ENCODE data around the gene SELENOM. TPM values are rescaled to one million over a fixed set of nuclear protein-coding genes. Genes with fewer than 3 reads are reported as not detected.
"Not testable (repeated sequence)": the region's sequence is repeated elsewhere in the genome, so short reads cannot be mapped to it uniquely, and the experiment has no call there.

The SELENOM gene
- total RNA-seq, 1 donor from 2014 or later: 11.8 TPM

GRCh38 chr22:31107894-31108218 lies 488 bp upstream of the SELENOM start:
- DNase-seq (ENCODE audit: low spot score in 2 of 2): no peak
- FAIRE-seq: no peak

DNA sequence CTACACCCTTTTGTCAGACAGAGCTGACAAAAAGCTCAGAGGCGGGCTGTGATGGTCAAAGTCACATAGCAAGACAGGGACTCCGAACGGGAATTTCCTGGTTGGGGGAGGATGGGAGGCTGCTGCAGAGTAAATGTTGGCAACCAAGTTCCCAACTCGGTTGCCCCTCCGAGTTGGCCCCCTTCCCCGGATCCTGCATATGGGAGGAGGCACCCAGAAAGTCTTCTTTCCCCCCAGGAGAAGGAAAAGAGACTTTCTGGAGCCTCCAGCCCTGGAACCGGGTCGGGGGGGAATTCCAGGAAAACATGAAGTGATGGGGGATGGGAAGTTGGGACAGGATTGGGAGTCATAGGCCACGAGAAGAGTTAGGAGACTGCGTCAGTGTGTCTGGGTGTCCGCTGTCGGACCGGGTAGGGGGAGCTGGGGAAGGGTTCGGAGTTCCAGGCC lies 614 bp downstream of the SELENOM start:
- no peak for DNase-seq (ENCODE audit: low spot score in 2 of 2)

DNA sequence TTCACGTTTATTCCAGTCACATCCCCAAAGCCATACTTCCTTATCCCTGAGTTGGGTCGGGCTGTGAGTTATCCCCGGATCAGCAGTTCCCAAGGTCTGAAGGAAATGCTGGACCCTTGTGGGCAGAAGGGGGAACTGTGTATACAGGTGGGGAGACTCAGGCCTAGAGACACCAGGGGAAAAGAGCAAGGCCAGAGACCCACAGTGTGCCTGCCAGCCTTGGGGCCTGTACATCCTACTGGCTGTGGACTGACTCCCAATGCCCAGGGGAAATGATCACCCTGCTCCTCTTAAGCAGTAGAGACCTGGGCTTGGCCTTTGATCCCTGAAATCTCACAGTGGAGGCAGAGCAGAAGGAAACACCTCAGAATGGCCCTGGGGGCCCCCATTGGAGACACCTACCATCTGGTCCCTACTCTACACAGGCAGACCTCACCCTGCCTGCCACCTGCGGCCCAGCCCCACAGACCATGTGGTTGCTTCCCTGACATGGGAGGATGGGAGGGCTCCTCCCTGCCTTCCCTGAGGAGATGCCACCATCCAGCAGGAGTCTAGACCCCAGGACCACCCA lies 1.3 kb downstream of the SELENOM start:
- no peak for DNase-seq (ENCODE audit: low spot score in 2 of 2)
- no peak for FAIRE-seq

More for the DNA sequence above, 614 bp downstream of the SELENOM start:
- FAIRE-seq: no peak

DNA sequence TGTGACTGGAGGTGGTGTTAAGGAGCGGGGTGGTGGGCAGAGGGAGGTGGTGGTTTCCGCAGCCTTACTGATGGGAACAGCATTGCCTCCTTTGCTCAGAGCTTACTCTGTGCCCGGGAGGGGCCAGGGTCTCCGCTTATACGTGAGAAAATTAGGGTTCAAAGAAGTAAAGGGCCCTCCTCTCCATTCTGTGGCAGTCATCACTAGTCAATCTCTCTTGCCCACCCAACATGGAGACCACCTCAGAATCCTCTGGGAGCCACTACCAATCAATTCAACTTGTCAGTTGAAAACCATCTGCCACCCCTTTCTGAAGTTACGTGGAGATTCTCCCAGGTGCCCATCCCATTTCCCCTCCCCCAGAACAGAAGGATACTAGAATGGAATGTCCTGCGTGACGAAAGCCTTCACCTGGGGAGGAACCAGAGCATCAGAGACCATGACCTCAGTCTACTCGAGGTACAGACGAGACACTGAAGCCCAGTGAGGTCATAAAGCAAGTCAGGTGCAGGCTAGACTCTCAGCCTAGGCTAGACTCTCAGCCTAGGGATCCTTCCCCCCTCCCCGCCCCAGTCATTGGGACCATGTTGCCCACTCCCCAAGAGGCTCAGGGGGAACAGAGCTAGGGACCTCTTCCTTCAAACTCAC lies 2.0 kb downstream of the SELENOM start:
- DNase-seq (ENCODE audit: low spot score in 2 of 2) (no peak), FAIRE-seq (no peak)

GRCh38 chr22:31104869-31105268 lies 2.5 kb downstream of the SELENOM start:
- DNase-seq (ENCODE audit: low spot score in 2 of 2): no peak
- no peak for FAIRE-seq

- DNase-seq (ENCODE audit: low spot score in 2 of 2): no peak
- no peak for FAIRE-seq
These were observed 3.3 kb downstream of the SELENOM start for GRCh38 chr22:31103899-31104694.

GRCh38 chr22:31103111-31103510 lies 4.3 kb downstream of the SELENOM start:
- DNase-seq (ENCODE audit: low spot score in 2 of 2) (no peak), FAIRE-seq (no peak)

- FAIRE-seq: no peak
- DNase-seq (ENCODE audit: low spot score in 2 of 2): no peak
These were observed 4.8 kb downstream of the SELENOM start for GRCh38 chr22:31102441-31103081.

DNA sequence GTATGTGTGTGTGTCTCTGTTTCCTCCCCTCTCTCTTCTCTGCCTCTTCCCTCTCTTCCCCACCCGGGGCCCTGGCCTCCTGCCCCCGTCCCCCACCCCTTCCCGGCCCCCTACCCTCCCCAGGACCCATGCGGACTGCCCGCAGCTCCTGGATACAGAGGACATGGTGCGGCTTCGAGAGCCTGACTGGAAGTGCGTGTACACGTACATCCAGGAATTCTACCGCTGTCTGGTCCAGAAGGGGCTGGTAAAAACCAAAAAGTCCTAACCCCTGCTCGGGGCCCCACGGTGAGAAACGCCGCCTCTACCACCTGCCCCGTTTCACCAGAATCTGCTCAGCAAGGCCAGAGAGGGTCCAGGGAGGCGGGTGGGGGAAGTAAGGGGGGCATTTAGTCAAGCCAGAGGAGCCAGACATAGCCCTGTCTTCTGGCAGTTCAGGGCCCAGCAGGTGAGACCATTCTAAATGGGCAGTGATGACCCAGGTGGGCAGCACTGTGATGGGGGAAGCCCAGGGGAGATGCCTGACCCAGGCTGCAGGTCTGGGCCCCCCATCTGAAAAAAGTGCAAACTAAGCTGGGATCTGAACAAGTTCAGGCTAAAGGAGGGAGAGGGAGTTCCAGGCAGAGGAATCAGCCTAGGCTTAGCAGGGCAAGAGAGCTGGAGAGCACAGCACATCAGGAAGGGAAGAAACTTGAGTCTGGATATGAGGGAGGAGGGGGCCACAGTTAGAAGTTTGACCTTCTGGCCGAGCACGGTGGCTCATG lies 6.4 kb downstream of the SELENOM start:
- FAIRE-seq: no peak
- no peak for DNase-seq (ENCODE audit: low spot score in 2 of 2)

DNA sequence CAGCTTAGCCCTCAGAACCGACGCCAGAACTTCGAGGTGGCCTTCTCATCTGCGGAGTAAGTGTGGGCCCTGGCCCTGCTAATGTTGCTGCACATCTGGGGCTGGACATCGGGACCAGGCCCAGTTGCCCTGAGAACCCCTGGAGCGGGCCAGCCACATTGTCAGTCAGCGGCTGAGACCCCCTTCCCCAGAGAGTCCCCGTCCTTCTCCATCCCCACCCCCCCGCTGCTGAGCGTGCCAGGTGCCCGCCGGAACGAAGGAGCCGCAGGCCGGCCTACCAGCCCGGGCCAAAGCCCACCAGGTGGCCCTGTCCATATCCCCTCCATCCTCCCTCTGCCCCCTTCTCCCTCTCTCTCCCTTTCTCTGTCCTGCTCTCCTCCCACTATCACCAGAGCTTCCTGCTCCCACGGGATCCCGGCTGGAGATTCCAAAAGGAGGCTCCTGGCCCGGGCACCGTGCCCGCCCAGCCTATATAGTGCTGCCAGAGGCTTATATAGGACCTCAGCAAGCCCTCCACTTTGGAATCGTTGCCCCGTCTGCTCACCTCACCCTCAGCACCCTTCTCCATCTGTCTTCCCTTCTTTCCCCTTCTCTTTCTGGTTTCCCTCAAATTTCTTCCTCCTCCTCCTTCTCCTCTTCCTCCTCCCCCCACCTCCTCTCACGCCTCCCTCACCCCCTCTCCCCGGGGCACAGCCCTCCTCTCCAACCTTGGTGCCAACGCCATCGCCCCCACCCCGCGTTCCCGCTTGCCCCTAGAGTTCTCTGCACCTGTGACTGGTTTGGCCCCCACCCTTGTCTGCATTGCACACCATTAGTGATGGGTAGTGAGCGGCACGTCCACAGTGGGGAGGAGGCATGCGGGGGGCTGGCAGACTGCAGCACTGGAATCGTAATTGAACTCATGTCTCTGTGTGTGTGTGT lies 7.3 kb downstream of the SELENOM start:
- FAIRE-seq (no peak), DNase-seq (ENCODE audit: low spot score in 2 of 2) (no peak)

DNA sequence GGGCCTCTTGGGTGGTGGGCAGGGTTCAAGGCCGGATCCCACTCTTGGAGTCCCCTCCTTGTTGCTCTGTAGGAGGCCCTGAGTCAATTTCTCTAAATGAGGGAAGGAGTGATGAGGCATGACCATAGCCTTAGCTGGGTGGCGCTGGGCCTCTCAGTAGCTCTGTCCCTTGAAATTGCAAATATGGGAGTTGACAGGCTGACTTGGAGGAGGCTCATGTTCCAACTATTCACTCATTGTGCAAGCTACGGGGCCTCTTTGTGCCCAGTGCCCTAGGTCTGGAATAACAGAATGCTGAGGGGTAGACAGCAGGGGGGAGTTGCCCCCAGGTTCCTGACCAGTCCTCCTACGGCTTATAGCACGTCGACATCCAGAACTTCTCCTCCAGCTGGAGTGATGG lies 8.0 kb downstream of the SELENOM start:
- DNase-seq (ENCODE audit: low spot score in 2 of 2) (no peak), FAIRE-seq (no peak)

DNA sequence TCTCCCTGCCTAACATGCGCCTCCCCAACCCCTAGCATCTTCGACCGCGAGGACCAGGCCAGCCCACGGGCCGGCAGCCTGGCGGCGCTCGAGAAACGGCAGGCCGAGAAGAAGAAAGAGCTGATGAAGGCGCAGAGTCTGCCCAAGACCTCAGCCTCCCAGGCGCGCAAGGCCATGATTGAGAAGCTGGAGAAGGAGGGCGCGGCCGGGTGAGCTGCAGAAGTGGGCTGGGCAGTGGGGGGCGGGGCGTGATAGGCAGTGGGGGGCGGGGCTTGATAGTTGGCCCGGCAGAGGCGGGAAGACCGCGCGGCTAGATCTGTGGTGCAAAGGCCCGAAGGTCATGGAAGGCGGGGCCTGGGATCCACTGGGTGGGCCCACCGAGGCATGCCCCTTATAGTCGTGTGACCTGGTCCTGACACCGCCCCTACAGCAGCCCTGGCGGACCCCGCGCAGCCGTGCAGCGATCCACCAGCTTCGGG lies 8.7 kb downstream of the SELENOM start:
- FAIRE-seq: no peak

GRCh38 chr22:31097941-31098631 lies 9.3 kb downstream of the SELENOM start:
- DNase-seq (ENCODE audit: low spot score in 2 of 2): peak in 1 of 2 donors; percentile 25
- no peak for FAIRE-seq

More for the DNA sequence above, 8.7 kb downstream of the SELENOM start:
- peak in 1 of 2 donors; percentile 51 for DNase-seq (ENCODE audit: low spot score in 2 of 2)

- DNase-seq (ENCODE audit: low spot score in 2 of 2): peak in 1 of 2 donors; percentile 20
- not testable (repeated sequence) for FAIRE-seq
These were observed 9.8 kb downstream of the SELENOM start for GRCh38 chr22:31097539-31097938.

GRCh38 chr22:31096657-31097279 lies 10.6 kb downstream of the SELENOM start:
- DNase-seq (ENCODE audit: low spot score in 2 of 2): peak in 1 of 2 donors; percentile 19
- no peak for FAIRE-seq

- no peak for FAIRE-seq
These were observed 11.6 kb downstream of the SELENOM start for GRCh38 chr22:31095637-31096249.

GRCh38 chr22:31094741-31095140 lies 12.6 kb downstream of the SELENOM start:
- DNase-seq (ENCODE audit: low spot score in 2 of 2): peak in 1 of 2 donors; percentile 14
- no peak for FAIRE-seq

More at GRCh38 chr22:31095637-31096249, 11.6 kb downstream of the SELENOM start:
- no peak for DNase-seq (ENCODE audit: low spot score in 2 of 2)
